HFFc6 (cell line): ENCODE results near the gene OR5AS1. TPM values are rescaled to one million over a fixed set of nuclear protein-coding genes. Genes with fewer than 3 reads are reported as not detected.
"Not testable (repeated sequence)": the region's sequence is repeated elsewhere in the genome, so short reads cannot be mapped to it uniquely, and the experiment has no call there.

Source experiments
- DNase-seq: peaks from one replicate; pipeline ENCODE4 v3.0.0-alpha.2; 2018
- H3K27ac Mint-ChIP-seq: 2 replicates; pipeline ENCODE4 v1.8.0; 2020; ENCODE audit warnings: mild to moderate bottlenecking, mixed read lengths
- H3K27me3 Mint-ChIP-seq: 2 replicates; pipeline ENCODE4 v1.8.0; 2021; ENCODE audit warnings: mild to moderate bottlenecking, moderate library complexity, mixed read lengths; ENCODE audit not compliant: insufficient read depth
- H3K36me3 Mint-ChIP-seq: 2 replicates; pipeline ENCODE4 v1.8.0; 2021; ENCODE audit warnings: low read depth, mixed read lengths
- H3K4me1 Mint-ChIP-seq: 2 replicates; pipeline ENCODE4 v1.8.0; 2020; ENCODE audit warnings: low read depth, mixed read lengths
- H3K4me3 Mint-ChIP-seq: 2 replicates; pipeline ENCODE4 v1.8.0; 2020; ENCODE audit warnings: mild to moderate bottlenecking, moderate library complexity, mixed read lengths
- H3K9me3 Mint-ChIP-seq: 2 replicates; pipeline ENCODE4 v1.8.0; 2020; ENCODE audit warnings: mild to moderate bottlenecking, mixed read lengths
- total RNA-seq, 6 experiments: library from RNA; stranded (reverse); fragmentation: NEBNext Ultra II Directional; extraction: Animal tissue kit (Norgen Biotek cat#: 25700); gene quantifications; 2 replicates in 1 of 6; 3 replicates in 5 of 6; pipeline ENCODE4 v1.2.3, GENCODE V29; 2021
- TF ChIP-seq, protein P1 (sequence below): fragments of 200-600 bp; sonication (generic); IDR thresholded peaks from 2 replicates; pipeline ENCODE4 v1.5.0; 2021; ENCODE audit warnings: antibody characterized with exemption, mild to moderate bottlenecking

Gene OR5AS1
- total RNA-seq, 6 experiments from 2014 or later: not detected

GRCh38 chr11:56048480-56048879, 21.0 kb downstream of the OR5AS1 start:
- Mint-ChIP-seq H3K4me1 (no peaks in the 10 kb centered on the region), H3K9me3 (peaks cover 19% of the 10 kb centered on the region), H3K27me3 (no peaks in the 10 kb centered on the region), H3K36me3 (no peaks in the 10 kb centered on the region), H3K27ac (no peak overlapping the region), H3K4me3 (no peak overlapping the region)
- TF ChIP-seq, protein P1, sequence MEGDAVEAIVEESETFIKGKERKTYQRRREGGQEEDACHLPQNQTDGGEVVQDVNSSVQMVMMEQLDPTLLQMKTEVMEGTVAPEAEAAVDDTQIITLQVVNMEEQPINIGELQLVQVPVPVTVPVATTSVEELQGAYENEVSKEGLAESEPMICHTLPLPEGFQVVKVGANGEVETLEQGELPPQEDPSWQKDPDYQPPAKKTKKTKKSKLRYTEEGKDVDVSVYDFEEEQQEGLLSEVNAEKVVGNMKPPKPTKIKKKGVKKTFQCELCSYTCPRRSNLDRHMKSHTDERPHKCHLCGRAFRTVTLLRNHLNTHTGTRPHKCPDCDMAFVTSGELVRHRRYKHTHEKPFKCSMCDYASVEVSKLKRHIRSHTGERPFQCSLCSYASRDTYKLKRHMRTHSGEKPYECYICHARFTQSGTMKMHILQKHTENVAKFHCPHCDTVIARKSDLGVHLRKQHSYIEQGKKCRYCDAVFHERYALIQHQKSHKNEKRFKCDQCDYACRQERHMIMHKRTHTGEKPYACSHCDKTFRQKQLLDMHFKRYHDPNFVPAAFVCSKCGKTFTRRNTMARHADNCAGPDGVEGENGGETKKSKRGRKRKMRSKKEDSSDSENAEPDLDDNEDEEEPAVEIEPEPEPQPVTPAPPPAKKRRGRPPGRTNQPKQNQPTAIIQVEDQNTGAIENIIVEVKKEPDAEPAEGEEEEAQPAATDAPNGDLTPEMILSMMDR: no peak
- DNase-seq: no peak

GRCh38 chr11:56049487-56049886, 22.0 kb downstream of the OR5AS1 start:
- H3K27me3 Mint-ChIP-seq: no peaks in the 10 kb centered on the region
- no peaks in the 10 kb centered on the region for H3K36me3 Mint-ChIP-seq
- no peaks in the 10 kb centered on the region for H3K4me1 Mint-ChIP-seq
- TF ChIP-seq, protein P1: no peak
- peaks cover 16% of the 10 kb centered on the region for H3K9me3 Mint-ChIP-seq
- DNase-seq: no peak
- H3K4me3 Mint-ChIP-seq: no peak overlapping the region
- H3K27ac Mint-ChIP-seq: no peak overlapping the region

GRCh38 chr11:56056366-56056765, 28.9 kb downstream of the OR5AS1 start:
- H3K27ac Mint-ChIP-seq, DNase-seq: not testable (repeated sequence)
- H3K9me3 Mint-ChIP-seq: peaks cover 41% of the 10 kb centered on the region

GRCh38 chr11:56057661-56058237, 30.3 kb downstream of the OR5AS1 start:
- not testable (repeated sequence) for DNase-seq, H3K4me3 Mint-ChIP-seq, H3K36me3 Mint-ChIP-seq, H3K27me3 Mint-ChIP-seq, H3K4me1 Mint-ChIP-seq, H3K27ac Mint-ChIP-seq
- peaks cover 35% of the 10 kb centered on the region for H3K9me3 Mint-ChIP-seq

More at GRCh38 chr11:56056366-56056765, 28.9 kb downstream of the OR5AS1 start:
- H3K4me1 Mint-ChIP-seq, H3K36me3 Mint-ChIP-seq, H3K27me3 Mint-ChIP-seq, H3K4me3 Mint-ChIP-seq: not testable (repeated sequence)

GRCh38 chr11:56058260-56058780, 30.9 kb downstream of the OR5AS1 start:
- not testable (repeated sequence) for DNase-seq, H3K27ac Mint-ChIP-seq, H3K36me3 Mint-ChIP-seq, H3K4me3 Mint-ChIP-seq, H3K4me1 Mint-ChIP-seq, H3K27me3 Mint-ChIP-seq
- peaks cover 34% of the 10 kb centered on the region for H3K9me3 Mint-ChIP-seq

DNA sequence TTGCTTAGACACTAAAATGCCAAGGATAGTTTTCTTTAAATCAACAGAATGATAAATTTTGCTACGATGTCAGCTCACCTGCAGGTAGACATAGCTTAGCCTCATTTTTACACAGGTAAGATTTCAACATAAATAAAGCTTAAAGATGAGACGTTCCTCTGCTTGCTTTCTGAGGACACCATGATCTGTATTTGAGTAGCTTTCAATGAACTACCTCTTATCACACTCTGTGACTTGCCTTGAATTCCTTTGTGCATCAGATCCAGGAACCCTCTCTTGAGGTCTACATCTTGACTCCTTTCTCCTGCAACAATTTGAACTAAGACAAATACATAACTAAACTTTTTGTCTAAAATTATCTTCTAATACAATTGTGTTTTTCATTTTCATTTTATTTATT, 39.5 kb downstream of the OR5AS1 start:
- no peak overlapping the region for H3K27ac Mint-ChIP-seq
- DNase-seq: no peak

More for the DNA sequence above, 39.5 kb downstream of the OR5AS1 start:
- no peaks in the 10 kb centered on the region for H3K36me3 Mint-ChIP-seq
- no peaks in the 10 kb centered on the region for H3K27me3 Mint-ChIP-seq
- H3K4me1 Mint-ChIP-seq: no peaks in the 10 kb centered on the region
- H3K4me3 Mint-ChIP-seq: no peak overlapping the region
- TF ChIP-seq, protein P1: no peak
- H3K9me3 Mint-ChIP-seq: peaks cover 17% of the 10 kb centered on the region

Other genes with a start within 250 kb of the OR5AS1 start
- gene OR5D14, start 232.1 kb upstream of the OR5AS1 start, total RNA-seq: not detected
- gene OR5L1, start 216.3 kb upstream of the OR5AS1 start, total RNA-seq: not detected
- gene OR5D18, start 208.0 kb upstream of the OR5AS1 start, total RNA-seq: not detected
- not detected for gene OR5L2, start 200.4 kb upstream of the OR5AS1 start, total RNA-seq
- not detected for gene OR5D16, start 188.9 kb upstream of the OR5AS1 start, total RNA-seq
- gene TRIM51, start 144.4 kb upstream of the OR5AS1 start, total RNA-seq: not detected
- gene OR5W2, start 113.1 kb upstream of the OR5AS1 start, total RNA-seq: not detected
- not detected for gene OR5I1, start 91.3 kb upstream of the OR5AS1 start, total RNA-seq
- not detected for gene OR10AG1, start 57.7 kb upstream of the OR5AS1 start, total RNA-seq
- not detected for gene OR5F1, start 33.0 kb upstream of the OR5AS1 start, total RNA-seq
- gene OR8I2, start 65.7 kb downstream of the OR5AS1 start, total RNA-seq: not detected
- gene OR8H2, start 76.0 kb downstream of the OR5AS1 start, total RNA-seq: not detected
- gene OR8H3, start 94.7 kb downstream of the OR5AS1 start, total RNA-seq: not detected
- not detected for gene OR8J3, start 112.5 kb downstream of the OR5AS1 start, total RNA-seq
- gene OR8K5, start 132.7 kb downstream of the OR5AS1 start, total RNA-seq: not detected
- gene OR5J2, start 149.0 kb downstream of the OR5AS1 start, total RNA-seq: not detected
- not detected for gene OR5T2, start 206.6 kb downstream of the OR5AS1 start, total RNA-seq
- not detected for gene OR5T3, start 224.6 kb downstream of the OR5AS1 start, total RNA-seq
- not detected for gene OR5T1, start 246.5 kb downstream of the OR5AS1 start, total RNA-seq